Adipocyte (in vitro differentiated cells): ENCODE measurements around the gene RFX8.

Experiments
- DNase-seq: peaks from one replicate; pipeline ENCODE4 v3.0.0-alpha.2; 2015; ENCODE audit warnings: low read depth
- H3K27me3 ChIP-seq: replicated peaks from 2 replicates; pipeline ENCODE4 v1.7.0; 2013; ENCODE audit warnings: mild to moderate bottlenecking, low read length, moderate library complexity; ENCODE audit not compliant: control insufficient read depth, insufficient read depth
- H3K36me3 ChIP-seq: 2 replicates; pipeline ENCODE4 v1.7.0; 2013; ENCODE audit warnings: low read length, mild to moderate bottlenecking, moderate library complexity; ENCODE audit not compliant: control insufficient read depth, insufficient read depth, severe bottlenecking
- H3K4me1 ChIP-seq: 2 replicates; pipeline ENCODE4 v1.7.0; 2013; ENCODE audit warnings: mild to moderate bottlenecking, low read length, moderate library complexity; ENCODE audit not compliant: control insufficient read depth, insufficient read depth
- H3K4me3 ChIP-seq: 2 replicates; pipeline ENCODE4 v1.7.0; 2013; ENCODE audit warnings: mild to moderate bottlenecking, low read length, moderate library complexity
- H3K9ac ChIP-seq: 2 replicates; pipeline ENCODE4 v1.7.0; 2013; ENCODE audit warnings: mild to moderate bottlenecking, low read length, moderate library complexity
- H3K9me3 ChIP-seq: 2 replicates; pipeline ENCODE4 v1.7.0; 2013; ENCODE audit warnings: mild to moderate bottlenecking, low read length, moderate library complexity; ENCODE audit not compliant: control insufficient read depth

The RFX8 gene

DNA sequence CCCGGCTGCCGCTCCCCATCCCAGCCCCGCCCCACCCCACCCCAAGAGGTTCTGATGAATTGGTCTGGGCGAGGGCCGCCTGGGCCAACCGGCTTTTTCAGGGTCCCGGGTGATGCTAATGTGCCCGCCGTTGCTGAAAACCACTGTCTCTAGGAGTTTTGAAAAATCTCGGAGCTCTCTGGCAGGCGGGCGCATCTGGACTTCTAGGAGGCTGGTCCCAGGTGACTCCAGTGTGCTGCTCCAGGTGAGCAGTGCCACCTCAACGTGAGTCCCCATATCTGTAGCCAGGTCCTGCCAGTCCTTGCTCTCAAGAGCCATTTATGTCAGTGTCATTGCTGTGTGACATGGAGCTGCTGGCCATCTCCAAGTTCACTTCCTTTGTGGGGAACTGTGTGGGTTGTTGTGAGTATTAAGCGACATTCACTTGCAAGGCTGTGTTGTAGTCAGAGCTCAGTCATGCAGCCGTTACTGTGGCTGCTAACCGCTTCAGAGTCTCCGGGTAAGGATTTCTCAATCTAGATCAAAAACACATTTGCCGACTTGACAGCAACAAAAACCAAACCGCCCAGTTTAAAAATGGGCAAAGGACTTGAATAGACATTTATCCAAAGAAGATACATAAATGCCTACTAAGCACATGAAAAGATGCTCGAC lies at the start of gene RFX8:
Gene RFX8 (minus strand): TSS at position 382 of the 654 bp plus-strand sequence. CDS start 8,264 bp downstream, outside the sequence.
- H3K4me3 ChIP-seq: peak within 1 kb of the TSS; percentile 86

DNA sequence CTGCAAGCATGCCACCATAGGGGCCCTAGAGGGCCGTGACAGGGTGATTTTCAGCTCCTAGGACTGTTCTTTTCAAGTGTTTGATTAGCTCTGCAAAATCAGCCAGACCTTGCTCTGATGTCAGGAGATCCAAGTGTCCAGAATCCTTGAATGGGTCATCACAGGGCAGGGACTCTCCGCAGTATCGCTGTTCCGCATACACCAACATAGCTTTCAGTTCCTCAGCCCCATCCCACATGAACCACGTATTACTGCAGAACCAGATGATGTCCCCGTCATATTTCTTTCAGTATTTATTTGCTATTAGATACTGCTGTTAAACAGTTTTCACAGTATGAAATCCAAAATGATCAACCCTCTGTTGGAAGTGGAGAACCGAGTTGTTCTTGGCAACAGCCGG lies 46.6 kb upstream of the RFX8 start:
- Histone ChIP-seq H3K4me1 (peaks cover 30% of the 10 kb centered on the region), H3K36me3 (no peaks in the 10 kb centered on the region), H3K9me3 (no peaks in the 10 kb centered on the region), H3K4me3 (no peak overlapping the region), H3K9ac (no peak overlapping the region), H3K27me3 (no peaks in the 10 kb centered on the region)
- DNase-seq: no peak

More for the DNA sequence above, at the start of gene RFX8:
- peak; percentile 94 for DNase-seq
- H3K9me3 ChIP-seq: no peaks in the 10 kb centered on the region
- no peaks in the 10 kb centered on the region for H3K27me3 ChIP-seq
- peak within 1 kb of the TSS; percentile 94 for H3K9ac ChIP-seq
- peaks cover 33% of the 10 kb centered on the region for H3K4me1 ChIP-seq
- H3K36me3 ChIP-seq: no peaks in the 10 kb centered on the region

- Histone ChIP-seq H3K27me3 (no peaks in the 10 kb centered on the region), H3K9ac (peak overlapping the region; percentile 17), H3K36me3 (no peaks in the 10 kb centered on the region), H3K4me1 (peaks cover 38% of the 10 kb centered on the region), H3K9me3 (no peaks in the 10 kb centered on the region), H3K4me3 (no peak overlapping the region)
- DNase-seq: no peak
Measured at GRCh38 chr2:101520246-101520645, 45.3 kb upstream of the RFX8 start.

DNA sequence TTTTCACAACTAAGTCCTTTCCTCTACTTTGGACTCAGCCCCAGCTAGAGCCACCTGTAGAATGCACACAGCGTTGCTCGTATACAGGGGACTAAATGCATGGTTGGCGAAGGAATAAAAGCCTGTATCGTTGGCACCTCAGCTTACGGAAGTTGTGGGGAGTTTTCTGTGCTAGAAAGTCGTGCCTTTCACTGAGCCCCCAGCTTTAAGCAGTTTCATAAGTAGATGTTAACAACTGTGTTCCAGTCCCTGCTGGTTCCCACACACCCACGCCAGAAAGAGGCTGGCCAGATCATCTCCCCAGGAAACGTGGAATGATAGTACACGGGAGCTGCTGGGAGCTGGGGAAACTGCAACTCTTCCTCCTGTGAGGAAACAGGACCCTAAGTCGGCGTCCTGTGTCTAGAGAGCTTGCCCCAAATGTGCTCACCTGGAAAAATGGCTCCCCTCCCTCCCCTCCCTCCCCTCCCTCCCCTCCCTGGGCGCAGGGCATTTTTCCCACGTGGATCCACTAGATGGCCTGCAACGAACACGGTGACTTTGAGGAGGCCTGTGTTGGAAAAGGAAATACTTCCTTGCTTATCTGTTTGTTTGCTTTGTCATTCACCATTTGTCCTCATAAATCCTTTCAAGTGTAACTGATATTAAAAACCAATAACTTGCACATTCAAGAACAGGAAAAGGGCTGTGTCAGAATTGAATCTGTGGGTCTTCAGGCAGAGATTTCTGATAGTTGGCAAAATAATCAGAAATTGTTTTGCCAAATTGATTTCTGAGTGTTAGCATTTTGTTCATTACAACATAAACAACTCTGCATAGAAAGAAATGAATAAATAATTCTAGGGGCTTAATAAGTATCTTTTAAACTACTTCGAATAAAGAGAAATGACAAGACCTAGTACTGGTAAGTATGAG lies 43.9 kb upstream of the RFX8 start:
- H3K9ac ChIP-seq: peak overlapping the region; percentile 64
- no peaks in the 10 kb centered on the region for H3K36me3 ChIP-seq
- peak overlapping the region; percentile 55 for H3K4me3 ChIP-seq
- peak; percentile 75 for DNase-seq
- H3K4me1 ChIP-seq: peaks cover 44% of the 10 kb centered on the region
- H3K27me3 ChIP-seq: no peaks in the 10 kb centered on the region
- H3K9me3 ChIP-seq: no peaks in the 10 kb centered on the region

DNA sequence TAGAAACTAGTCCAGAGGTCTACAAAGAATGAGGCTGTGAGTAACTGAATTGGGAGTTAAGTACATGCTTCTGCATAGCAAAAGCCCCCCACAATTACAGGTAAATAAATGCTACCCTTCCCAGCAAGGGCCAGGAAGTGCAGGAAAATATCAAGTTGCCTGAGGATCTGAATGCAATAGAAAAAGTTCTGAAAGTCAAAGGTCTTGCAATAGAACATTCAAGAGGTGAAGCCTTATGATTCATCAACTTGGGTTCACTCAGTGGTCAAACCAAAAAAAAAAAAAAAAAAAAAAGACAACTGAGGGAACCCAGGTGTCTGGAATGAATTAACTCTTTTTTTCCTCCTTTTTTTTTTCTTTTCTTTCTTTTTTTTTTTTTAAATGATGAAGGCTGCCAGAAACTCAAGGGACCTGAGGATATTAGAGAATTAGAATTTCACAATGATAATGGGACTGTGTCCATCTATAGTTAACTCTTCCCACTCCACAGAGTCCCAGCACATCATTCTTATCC lies 42.9 kb upstream of the RFX8 start:
- Histone ChIP-seq H3K27me3 (no peaks in the 10 kb centered on the region), H3K4me3 (peak overlapping the region; percentile 22), H3K9me3 (no peaks in the 10 kb centered on the region), H3K36me3 (no peaks in the 10 kb centered on the region), H3K4me1 (peaks cover 44% of the 10 kb centered on the region), H3K9ac (peak overlapping the region; percentile 64)
- peak; percentile 61 for DNase-seq

DNA sequence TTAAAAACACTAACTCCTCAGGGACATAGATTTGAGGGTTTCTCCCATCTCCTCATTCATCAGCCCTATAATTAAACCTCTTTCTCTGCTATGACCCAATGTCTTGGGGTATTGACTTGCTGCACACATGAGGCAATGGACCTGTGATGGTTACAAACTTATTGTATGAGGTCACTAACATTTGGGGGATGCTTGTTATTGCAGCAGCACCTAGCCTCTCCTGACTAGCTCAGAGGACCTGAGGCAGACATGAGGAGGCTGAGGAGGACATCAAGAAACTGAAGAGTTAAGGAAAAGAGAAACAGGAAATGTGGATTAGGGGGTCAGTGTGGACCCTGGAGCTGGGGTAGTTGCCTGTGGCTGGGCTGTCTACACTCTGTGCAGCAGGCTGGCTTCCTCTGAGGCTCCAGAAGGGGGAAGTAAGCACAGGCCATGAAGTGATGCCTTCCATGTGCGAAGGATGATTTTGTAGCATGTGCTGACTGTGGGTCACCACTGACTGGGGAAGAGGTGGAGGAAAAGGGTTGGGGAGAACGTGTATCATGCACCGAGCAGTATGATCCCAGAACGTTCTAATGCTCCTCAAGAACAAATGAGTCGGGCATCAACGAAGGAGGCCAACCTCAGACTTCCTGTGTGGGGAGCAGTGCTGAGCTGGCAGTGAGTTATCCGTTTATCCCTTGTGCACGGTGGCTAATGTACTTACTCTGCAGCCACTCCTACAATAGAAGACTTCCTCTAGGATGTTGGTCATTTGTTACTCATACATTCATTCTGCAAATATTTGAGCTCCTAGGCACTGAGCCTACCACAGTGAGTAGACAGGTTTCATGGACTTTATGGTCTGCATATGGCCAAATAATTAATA lies 42.1 kb upstream of the RFX8 start:
- Histone ChIP-seq H3K9me3 (no peaks in the 10 kb centered on the region), H3K4me1 (peaks cover 44% of the 10 kb centered on the region), H3K4me3 (no peak overlapping the region), H3K36me3 (no peaks in the 10 kb centered on the region), H3K27me3 (no peaks in the 10 kb centered on the region), H3K9ac (no peak overlapping the region)
- peak; percentile 59 for DNase-seq

- Histone ChIP-seq H3K9me3 (no peaks in the 10 kb centered on the region), H3K9ac (no peak overlapping the region), H3K4me1 (peaks cover 44% of the 10 kb centered on the region), H3K27me3 (no peaks in the 10 kb centered on the region), H3K36me3 (no peaks in the 10 kb centered on the region), H3K4me3 (no peak overlapping the region)
- no peak for DNase-seq
Measured at GRCh38 chr2:101516349-101516748, 41.4 kb upstream of the RFX8 start.

DNA sequence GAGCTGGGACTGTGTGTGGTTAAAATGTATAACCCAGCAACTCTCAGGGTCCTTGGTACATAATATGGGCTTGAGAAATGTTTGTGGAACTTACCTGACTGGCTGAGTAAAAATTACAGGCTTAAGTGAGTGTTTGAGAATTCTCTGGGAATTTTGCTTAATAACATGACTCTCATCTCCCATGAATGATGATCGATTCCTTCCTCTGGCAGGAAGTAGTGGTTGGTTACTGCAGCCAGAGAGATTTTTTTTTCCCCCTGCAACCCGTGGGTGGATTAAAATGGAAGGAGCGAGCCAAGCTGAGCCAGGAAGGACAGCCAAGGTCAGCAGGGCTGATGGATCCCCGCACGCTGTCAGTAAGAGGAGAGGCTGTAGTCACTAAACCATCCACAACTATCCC lies 40.6 kb upstream of the RFX8 start:
- H3K9me3 ChIP-seq: no peaks in the 10 kb centered on the region
- H3K4me3 ChIP-seq: peak overlapping the region; percentile 45
- DNase-seq: no peak

DNA sequence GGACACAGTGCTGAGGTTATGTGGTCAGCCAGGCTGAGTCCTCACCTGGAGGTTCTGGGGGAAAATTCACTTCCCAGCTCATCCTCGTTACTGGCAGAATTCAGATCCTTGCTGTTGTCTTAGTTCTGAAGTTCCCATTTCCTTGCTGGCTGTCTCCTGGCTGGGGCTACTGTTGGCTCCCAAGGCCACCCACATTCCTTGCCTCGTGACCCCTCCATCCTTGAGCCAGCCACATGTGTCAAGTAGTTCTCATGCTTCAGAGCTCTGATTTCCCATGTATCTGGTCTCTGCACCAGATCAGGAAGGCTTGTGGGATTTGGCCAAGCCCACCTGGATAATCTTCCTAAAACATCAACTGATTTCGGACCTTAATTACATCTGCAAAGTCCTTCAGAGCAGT lies 38.1 kb upstream of the RFX8 start:
- DNase-seq: no peak
- H3K4me3 ChIP-seq: no peak overlapping the region
- H3K27me3 ChIP-seq: no peaks in the 10 kb centered on the region
- H3K4me1 ChIP-seq: peaks cover 51% of the 10 kb centered on the region
- H3K9ac ChIP-seq: no peak overlapping the region
- H3K9me3 ChIP-seq: no peaks in the 10 kb centered on the region
- no peaks in the 10 kb centered on the region for H3K36me3 ChIP-seq

More for the DNA sequence above, 40.6 kb upstream of the RFX8 start:
- H3K36me3 ChIP-seq: no peaks in the 10 kb centered on the region
- H3K27me3 ChIP-seq: no peaks in the 10 kb centered on the region
- peak overlapping the region; percentile 72 for H3K9ac ChIP-seq
- peaks cover 47% of the 10 kb centered on the region for H3K4me1 ChIP-seq

- Histone ChIP-seq H3K36me3 (no peaks in the 10 kb centered on the region), H3K4me1 (peaks cover 38% of the 10 kb centered on the region), H3K9ac (no peak overlapping the region), H3K4me3 (no peak overlapping the region), H3K9me3 (no peaks in the 10 kb centered on the region), H3K27me3 (no peaks in the 10 kb centered on the region)
- DNase-seq: no peak
Measured at GRCh38 chr2:101511381-101511780, 36.5 kb upstream of the RFX8 start.
